NB4 (cell line): ENCODE results near the gene C5orf63.
"Not testable (repeated sequence)": the region's sequence is repeated elsewhere in the genome, so short reads cannot be mapped to it uniquely, and the experiment has no call there.

ENCODE experiments used
- DNase-seq: peaks from one replicate; pipeline ENCODE4 v3.0.0; 2010; ENCODE audit warnings: low read depth
- H3K4me3 ChIP-seq: one replicate; pipeline ENCODE4 v1.5.1; 2011; ENCODE audit warnings: mild to moderate bottlenecking, low read depth, low read length, moderate library complexity
- CTCF ChIP-seq: IDR thresholded peaks from one replicate; pipeline ENCODE4 v1.5.1; 2012; ENCODE audit warnings: low read depth, low read length
- MAX ChIP-seq: IDR thresholded peaks from 2 replicates; pipeline ENCODE4 v1.6.1; 2011; ENCODE audit warnings: low read depth, low read length
- MYC ChIP-seq: IDR thresholded peaks from 2 replicates; pipeline ENCODE4 v1.6.1; 2011; ENCODE audit warnings: low read depth, low read length
- POLR2A ChIP-seq: IDR thresholded peaks from 2 replicates; pipeline ENCODE4 v1.6.1; 2011; ENCODE audit warnings: mild to moderate bottlenecking; ENCODE audit not compliant: insufficient read length; ENCODE audit errors: extremely low read depth

C5orf63 gene

GRCh38 chr5:127027539-127027938 is 45.8 kb downstream of the C5orf63 start:
- no peak overlapping the region for H3K4me3 ChIP-seq
- no peak for TF ChIP-seq CTCF
- no peak for TF ChIP-seq POLR2A
- no peak for TF ChIP-seq MAX
- TF ChIP-seq MYC = no peak
- no peak for DNase-seq

DNA sequence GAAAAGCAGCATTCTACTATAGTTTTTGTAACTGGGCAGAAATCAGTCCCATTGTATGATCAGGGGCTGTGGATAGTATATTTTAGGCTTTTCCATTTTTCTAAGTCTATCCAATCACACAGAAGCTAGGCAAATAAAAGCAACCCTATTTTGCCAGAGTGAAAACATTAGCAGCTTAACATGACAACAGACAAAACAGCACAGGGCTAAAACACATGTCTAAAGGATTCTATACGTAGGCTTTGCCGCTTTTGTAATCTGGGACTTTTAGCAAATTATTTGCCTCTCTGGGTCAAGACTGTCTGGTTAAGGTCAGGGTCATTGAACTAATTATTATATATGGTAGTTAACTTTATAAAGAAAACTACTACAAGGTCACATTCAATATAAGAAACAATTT is 47.1 kb downstream of the C5orf63 start:
- no peak for TF ChIP-seq MAX
- TF ChIP-seq MYC = no peak
- TF ChIP-seq POLR2A = no peak
- TF ChIP-seq CTCF = no peak
- H3K4me3 ChIP-seq = no peak overlapping the region
- DNase-seq = no peak

- H3K4me3 ChIP-seq = no peak overlapping the region
- TF ChIP-seq CTCF (no peak), MYC (no peak), POLR2A (no peak), MAX (no peak)
- DNase-seq = no peak
Observed at GRCh38 chr5:127025467-127025866, 47.8 kb downstream of the C5orf63 start.

DNA sequence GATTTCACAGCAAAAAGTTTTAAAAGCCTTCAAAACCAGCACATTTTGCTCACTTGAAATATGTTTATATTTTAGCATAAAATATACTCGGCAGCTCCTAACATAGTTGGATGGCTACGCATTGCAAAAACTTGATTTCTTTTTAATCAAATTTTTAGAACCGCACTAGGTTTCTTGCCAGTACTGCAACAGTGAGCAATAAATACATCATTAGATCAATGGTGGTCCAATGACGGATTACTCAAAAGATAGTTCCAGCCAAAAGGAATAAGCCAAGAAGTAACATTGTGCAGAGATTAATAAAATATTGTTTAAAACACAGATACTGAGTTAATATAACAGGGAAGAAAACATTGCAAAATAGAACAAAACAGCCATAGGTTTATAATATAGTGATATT is 48.5 kb downstream of the C5orf63 start:
- H3K4me3 ChIP-seq = no peak overlapping the region
- no peak for TF ChIP-seq CTCF
- no peak for TF ChIP-seq MYC
- no peak for TF ChIP-seq POLR2A
- no peak for TF ChIP-seq MAX
- DNase-seq = no peak

- DNase-seq, H3K4me3 ChIP-seq: not testable (repeated sequence)
Observed at GRCh38 chr5:127023552-127024191, 49.6 kb downstream of the C5orf63 start.

GRCh38 chr5:127022846-127023245 is 50.5 kb downstream of the C5orf63 start:
- no peak overlapping the region for H3K4me3 ChIP-seq
- no peak for DNase-seq
- TF ChIP-seq POLR2A (no peak), MYC (no peak), MAX (no peak), CTCF (no peak)
